Astrocyte of the hippocampus (primary cell): Measurements from ENCODE around the gene C15orf40.
"Not testable (repeated sequence)": the region's sequence is repeated elsewhere in the genome, so short reads cannot be mapped to it uniquely, and the experiment has no call there.

ENCODE experiments used
- DNase-seq: peaks from one replicate; pipeline ENCODE4 v3.0.0; 2011; ENCODE audit warnings: low read depth, low spot score

C15orf40 gene

GRCh38 chr15:82952158-82953081, 59.0 kb downstream of the C15orf40 start, which contains the start of gene HOMER2:
HOMER2 (minus strand) TSS chr15:82952720; CDS start chr15:82952535, 185 bp downstream.
- peak; percentile 71 for DNase-seq

GRCh38 chr15:82951472-82952157, 59.8 kb downstream of the C15orf40 start:
- no peak for DNase-seq

GRCh38 chr15:82950746-82951370, 60.6 kb downstream of the C15orf40 start:
- peak; percentile 18 for DNase-seq

DNA sequence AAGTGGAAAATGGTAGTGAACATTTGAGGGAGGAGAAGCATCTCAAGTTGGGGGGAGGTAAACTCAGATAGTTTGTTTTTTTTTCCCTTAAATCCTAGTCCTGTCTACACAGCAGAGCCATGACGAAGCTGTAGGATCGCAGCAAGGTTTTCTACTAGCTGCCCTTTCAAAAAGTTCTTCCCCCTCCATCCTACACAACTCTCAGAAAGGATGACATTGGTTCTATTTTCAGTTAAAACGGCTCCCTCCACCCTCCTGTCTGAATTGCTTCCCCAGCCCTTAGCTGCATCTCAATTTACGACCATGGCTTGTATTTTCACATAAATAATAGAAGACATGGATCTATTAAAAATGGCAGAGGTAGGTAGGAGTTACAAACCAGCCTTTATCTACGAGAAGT, 61.1 kb downstream of the C15orf40 start:
- DNase-seq: no peak

GRCh38 chr15:82946155-82946701, 65.2 kb downstream of the C15orf40 start:
- DNase-seq: no peak

GRCh38 chr15:82945326-82945725, 66.1 kb downstream of the C15orf40 start:
- no peak for DNase-seq

- DNase-seq: peak; percentile 52
Observed at GRCh38 chr15:82944821-82945220, 66.6 kb downstream of the C15orf40 start.

DNA sequence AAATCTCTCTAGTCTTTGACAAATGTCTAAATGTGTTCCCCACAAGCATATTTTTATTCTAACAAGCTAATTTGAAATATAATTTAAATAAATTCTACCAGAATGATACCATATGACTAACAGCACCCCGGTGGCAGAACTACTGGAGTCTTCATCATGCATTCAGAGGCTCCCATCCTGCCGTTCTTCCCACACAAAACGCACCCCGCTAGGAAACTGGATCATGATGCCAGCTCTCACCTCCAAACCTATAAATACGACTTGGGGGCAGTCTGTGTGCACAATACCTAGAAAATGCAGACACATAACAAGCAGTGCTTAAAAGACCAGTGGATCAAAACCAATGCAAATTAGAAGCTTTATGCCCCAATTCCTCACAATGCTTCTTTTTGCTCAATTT, 67.4 kb downstream of the C15orf40 start:
- DNase-seq: no peak

DNA sequence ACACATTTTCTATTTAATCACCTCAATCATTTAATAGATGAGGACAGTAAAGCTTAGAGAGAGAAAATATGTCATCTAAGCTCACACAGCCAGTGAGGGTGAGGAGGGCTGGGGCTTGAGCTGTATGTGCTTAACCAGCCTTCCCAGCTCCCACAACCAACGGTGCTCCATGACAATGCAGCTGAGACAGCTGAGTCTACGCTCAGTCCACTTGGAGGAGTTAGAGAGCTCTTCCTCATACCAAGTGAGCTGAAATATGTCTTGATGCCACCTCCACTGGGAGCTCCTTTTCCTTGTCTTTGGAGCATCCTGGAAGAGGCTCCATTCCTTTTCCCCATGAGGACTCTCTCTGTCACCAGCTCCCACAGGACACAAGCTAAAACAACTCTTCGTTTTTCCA, 68.3 kb downstream of the C15orf40 start:
- peak; percentile 18 for DNase-seq

GRCh38 chr15:82942691-82943090, 68.7 kb downstream of the C15orf40 start:
- peak; percentile 85 for DNase-seq

GRCh38 chr15:82939678-82940077, 71.8 kb downstream of the C15orf40 start:
- not testable (repeated sequence) for DNase-seq
